MM.1S (cell line): ENCODE data around the gene PPP5C.

Source experiments
- CTCF ChIP-seq: fragments of 300-600 bp; sonication (generic); IDR thresholded peaks from 2 replicates; pipeline ENCODE4 v1.5.1; 2016; ENCODE audit warnings: antibody characterized with exemption, low read length, mixed read lengths
- EZH2 ChIP-seq: fragments of 300-600 bp; sonication (generic); optimal IDR thresholded peaks from 2 replicates; pipeline ENCODE3; 2017; ENCODE audit warnings: low read depth, mild to moderate bottlenecking, antibody characterized with exemption, low read length, mixed read lengths

GRCh38 chr19:46351241-46352041 lies 4.6 kb downstream of the PPP5C start:
- no peak for TF ChIP-seq CTCF
- TF ChIP-seq EZH2, result no peak
